Neural crest cell (in vitro differentiated cells): ENCODE data around the gene TRMT1L. TPM values are rescaled to one million over a fixed set of nuclear protein-coding genes. Genes with fewer than 3 reads are reported as not detected.

Source experiments
- DNase-seq: peaks from one replicate; pipeline ENCODE4 v3.0.0; 2021; ENCODE audit warnings: low read depth, mixed read lengths, low spot score
- H3K27ac Mint-ChIP-seq: one replicate; pipeline ENCODE4 v1.8.0; 2021; ENCODE audit warnings: mild to moderate bottlenecking, mixed read lengths; ENCODE audit not compliant: unreplicated experiment
- H3K27me3 Mint-ChIP-seq: 2 replicates; pipeline ENCODE4 v1.8.0; 2021; ENCODE audit warnings: low read depth, mild to moderate bottlenecking, mixed read lengths
- H3K36me3 Mint-ChIP-seq: 2 replicates; pipeline ENCODE4 v1.8.0; 2021; ENCODE audit warnings: low read depth, mild to moderate bottlenecking, mixed read lengths
- H3K4me1 Mint-ChIP-seq: 2 replicates; pipeline ENCODE4 v1.8.0; 2021; ENCODE audit warnings: mixed read lengths
- H3K4me3 Mint-ChIP-seq: one replicate; pipeline ENCODE4 v1.8.0; 2021; ENCODE audit warnings: mild to moderate bottlenecking, mixed read lengths
- H3K9me3 Mint-ChIP-seq: 2 replicates; pipeline ENCODE4 v1.8.0; 2021; ENCODE audit warnings: mixed read lengths
- CTCF ChIP-seq: fragments of 200-600 bp; sonication (generic); conservative IDR thresholded peaks from 2 replicates; pipeline ENCODE4 v1.5.0; 2021; ENCODE audit warnings: antibody characterized with exemption, mild to moderate bottlenecking
- total RNA-seq: library from RNA; stranded (reverse); gene quantifications from 2 replicates; pipeline ENCODE4 v1.2.1, GENCODE V29; 2021

The TRMT1L gene
- total RNA-seq, 1 donor from 2014 or later, result 19.7 TPM

GRCh38 chr1:185162491-185162890 lies 5.7 kb upstream of the TRMT1L start:
- Mint-ChIP-seq H3K27me3 (no peaks in the 10 kb centered on the region), H3K27ac (no peak overlapping the region), H3K36me3 (no peaks in the 10 kb centered on the region), H3K9me3 (no peaks in the 10 kb centered on the region), H3K4me1 (peaks cover 8% of the 10 kb centered on the region), H3K4me3 (no peak overlapping the region)
- no peak for DNase-seq
- TF ChIP-seq CTCF, result no peak

GRCh38 chr1:185159966-185160365 lies 3.2 kb upstream of the TRMT1L start:
- H3K9me3 Mint-ChIP-seq, result no peaks in the 10 kb centered on the region
- H3K4me3 Mint-ChIP-seq, result no peak overlapping the region
- H3K27me3 Mint-ChIP-seq, result no peaks in the 10 kb centered on the region
- H3K4me1 Mint-ChIP-seq, result peaks cover 19% of the 10 kb centered on the region
- H3K36me3 Mint-ChIP-seq, result no peaks in the 10 kb centered on the region
- H3K27ac Mint-ChIP-seq, result no peak overlapping the region
- DNase-seq, result no peak
- no peak for TF ChIP-seq CTCF

GRCh38 chr1:185158800-185159199 lies 2.0 kb upstream of the TRMT1L start:
- no peaks in the 10 kb centered on the region for H3K36me3 Mint-ChIP-seq
- peaks cover 19% of the 10 kb centered on the region for H3K4me1 Mint-ChIP-seq
- H3K27me3 Mint-ChIP-seq, result no peaks in the 10 kb centered on the region
- no peak for DNase-seq
- H3K27ac Mint-ChIP-seq, result no peak overlapping the region
- no peaks in the 10 kb centered on the region for H3K9me3 Mint-ChIP-seq
- peak overlapping the region; percentile 99 for H3K4me3 Mint-ChIP-seq
- TF ChIP-seq CTCF, result no peak

- no peak for DNase-seq
- H3K4me3 Mint-ChIP-seq, result peak overlapping the region; percentile 99
- peak overlapping the region; percentile 59 for H3K27ac Mint-ChIP-seq
- H3K4me1 Mint-ChIP-seq, result peaks cover 19% of the 10 kb centered on the region
- H3K9me3 Mint-ChIP-seq, result no peaks in the 10 kb centered on the region
- no peaks in the 10 kb centered on the region for H3K27me3 Mint-ChIP-seq
- TF ChIP-seq CTCF, result no peak
- H3K36me3 Mint-ChIP-seq, result no peaks in the 10 kb centered on the region
Observed at GRCh38 chr1:185157599-185158412, 1.1 kb upstream of the TRMT1L start.

- no peaks in the 10 kb centered on the region for H3K27me3 Mint-ChIP-seq
Observed at GRCh38 chr1:185156288-185156853, 382 bp downstream of the TRMT1L start.

More at GRCh38 chr1:185156288-185156853, 382 bp downstream of the TRMT1L start:
- DNase-seq, result no peak
- TF ChIP-seq CTCF, result no peak
- Mint-ChIP-seq H3K9me3 (no peaks in the 10 kb centered on the region), H3K27ac (peak overlapping the region; percentile 99), H3K4me1 (peaks cover 19% of the 10 kb centered on the region), H3K36me3 (no peaks in the 10 kb centered on the region), H3K4me3 (peak overlapping the region; percentile 99)
